Cardiac fibroblast (primary cell): Measurements from ENCODE around the gene ATP8B1.

Experiments
- DNase-seq, 2 donors: peaks; one replicate each; pipeline versions ENCODE4 v3.0.0 to v3.0.0-alpha.2; 2010; ENCODE audit warnings: low read depth in 2 of 2
- H3K4me3 ChIP-seq, 2 donors: replicated peaks in 1 of 2; 1 replicate in 1 of 2; 2 replicates in 1 of 2; pipeline ENCODE4 v1.5.1; 2011; ENCODE audit warnings: low read depth in 2 of 2, low read length in 2 of 2, mild to moderate bottlenecking in 2 of 2, moderate library complexity in 1 of 2
- CTCF ChIP-seq: IDR thresholded peaks from one replicate; pipeline ENCODE4 v1.5.1; 2011; ENCODE audit warnings: low read depth, mild to moderate bottlenecking, low read length, inconsistent platforms

ATP8B1 gene

GRCh38 chr18:57698571-57699276, 104.4 kb downstream of the ATP8B1 start:
- no peak for TF ChIP-seq CTCF
- peak; percentile 58 to 78 for DNase-seq
- no peak overlapping the region for H3K4me3 ChIP-seq

GRCh38 chr18:57697426-57697825, 105.7 kb downstream of the ATP8B1 start:
- H3K4me3 ChIP-seq, result no peak overlapping the region
- DNase-seq, result no peak
- TF ChIP-seq CTCF, result no peak

- no peak for DNase-seq
- TF ChIP-seq CTCF, result no peak
- no peak overlapping the region for H3K4me3 ChIP-seq
Measured at GRCh38 chr18:57696271-57696670, 106.8 kb downstream of the ATP8B1 start.

- TF ChIP-seq CTCF, result no peak
- H3K4me3 ChIP-seq, result no peak overlapping the region
- DNase-seq, result no peak
Measured at GRCh38 chr18:57691363-57691762, 111.8 kb downstream of the ATP8B1 start.

- no peak for DNase-seq
- no peak for TF ChIP-seq CTCF
- H3K4me3 ChIP-seq, result no peak overlapping the region
Measured at GRCh38 chr18:57687970-57688369, 115.1 kb downstream of the ATP8B1 start.

- H3K4me3 ChIP-seq, result no peak overlapping the region
- TF ChIP-seq CTCF, result no peak
- no peak for DNase-seq
Measured at GRCh38 chr18:57683470-57683869, 119.6 kb downstream of the ATP8B1 start.
